Fibroblast of the aortic adventitia (primary cell): ENCODE data around the gene KRT4. TPM values are rescaled to one million over a fixed set of nuclear protein-coding genes. Genes with fewer than 3 reads are reported as not detected.
A peak's percentile ranks its signal among the peaks of the same experiment; 100 is the strongest.
"Not testable (repeated sequence)": the region's sequence is repeated elsewhere in the genome, so short reads cannot be mapped to it uniquely, and the experiment has no call there.

Experiments used
- DNase-seq: peaks from one replicate; pipeline ENCODE4 v3.0.0-alpha.2; 2010; ENCODE audit warnings: low read depth
- H3K4me3 ChIP-seq: 2 replicates; pipeline ENCODE4 v1.5.1; 2011; ENCODE audit warnings: low read depth, mild to moderate bottlenecking, control low read depth, low read length, moderate library complexity
- CTCF ChIP-seq: IDR thresholded peaks from 2 replicates; pipeline ENCODE4 v1.5.1; 2011; ENCODE audit warnings: mild to moderate bottlenecking, low read length, control low read depth, inconsistent platforms; ENCODE audit not compliant: insufficient read depth
- total RNA-seq: library from RNA; depleted of rRNA; stranded (reverse); fragments of >200 nt; gene quantifications from 2 replicates; pipeline ENCODE4 v1.2.3, GENCODE V29; 2012; ENCODE audit warnings: low replicate concordance

Gene KRT4
- not detected in 2 replicates for total RNA-seq

GRCh38 chr12:52813885-52814709 lies at the start of gene KRT4:
KRT4 (minus strand) TSS chr12:52814116; CDS start chr12:52814058, 58 bp downstream.
- no peak for TF ChIP-seq CTCF
- H3K4me3 ChIP-seq, result no peak within 1 kb of the TSS
- DNase-seq, result peak; percentile 39

GRCh38 chr12:52862023-52862422 lies 48.1 kb upstream of the KRT4 start:
- DNase-seq, result no peak
- H3K4me3 ChIP-seq, result no peak overlapping the region
- no peak for TF ChIP-seq CTCF

DNA sequence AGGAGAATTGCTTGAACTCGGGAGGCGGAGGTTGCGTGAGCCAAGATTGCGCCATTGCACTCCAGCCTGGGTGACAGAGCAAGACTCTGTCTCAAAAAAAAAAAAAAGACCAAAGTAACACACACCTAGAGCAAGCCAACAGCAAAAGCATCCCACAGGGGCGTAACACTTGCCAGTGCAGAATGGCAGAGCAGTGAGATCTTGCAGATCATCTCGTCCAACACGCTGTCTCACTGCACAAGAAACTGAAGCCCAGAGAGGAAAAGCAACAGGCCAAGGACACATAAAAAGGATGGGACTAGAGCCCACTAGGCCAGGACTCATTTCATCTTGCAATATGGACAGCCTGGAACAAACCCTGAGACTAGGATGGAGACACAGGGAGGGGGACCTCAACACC lies 47.6 kb upstream of the KRT4 start:
- TF ChIP-seq CTCF, result no peak
- H3K4me3 ChIP-seq, result no peak overlapping the region

GRCh38 chr12:52860102-52860823 lies 46.3 kb upstream of the KRT4 start:
- peak; percentile 43 for DNase-seq
- no peak overlapping the region for H3K4me3 ChIP-seq
- TF ChIP-seq CTCF, result no peak

More for the DNA sequence above, 47.6 kb upstream of the KRT4 start:
- DNase-seq, result no peak

DNA sequence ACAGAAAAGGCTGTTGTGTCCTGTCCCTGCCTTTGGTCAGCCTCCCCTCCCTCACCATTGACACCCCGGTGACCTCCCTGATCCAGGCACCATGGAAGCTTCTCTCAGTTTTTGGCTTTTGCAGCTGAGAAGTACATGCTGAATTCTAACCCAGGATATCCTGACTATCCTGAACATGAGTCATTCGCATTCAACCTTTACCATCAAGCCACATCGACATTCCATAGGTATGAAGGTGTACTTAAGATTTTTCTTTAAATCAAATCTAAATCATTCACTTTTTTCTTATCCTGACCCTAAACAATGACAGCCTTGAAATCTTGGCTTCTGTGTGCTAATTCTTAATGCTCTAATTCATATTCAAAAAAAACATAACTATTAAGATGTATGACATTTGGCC lies 43.6 kb upstream of the KRT4 start:
- TF ChIP-seq CTCF, result no peak
- no peak overlapping the region for H3K4me3 ChIP-seq
- DNase-seq, result no peak

DNA sequence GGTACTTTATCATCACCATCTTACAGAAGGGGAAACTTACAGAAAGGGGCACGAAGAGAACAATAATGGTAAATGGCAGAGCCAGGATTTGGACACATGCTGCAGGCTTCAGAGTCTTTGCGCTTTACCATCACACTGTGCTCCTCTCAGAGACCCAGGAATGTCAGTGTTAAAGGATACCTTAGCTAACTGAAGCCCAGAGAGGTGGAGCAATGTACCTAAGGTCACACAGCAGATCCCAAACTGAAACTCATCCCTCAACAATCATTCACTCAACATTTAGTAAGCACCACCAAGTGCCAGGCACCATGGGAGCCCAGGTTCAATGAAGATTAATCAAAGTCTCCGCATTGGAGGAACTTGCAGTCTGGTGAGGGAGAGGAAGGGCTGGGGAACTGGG lies 42.9 kb upstream of the KRT4 start:
- TF ChIP-seq CTCF, result no peak
- DNase-seq, result no peak
- H3K4me3 ChIP-seq, result no peak overlapping the region

- not testable (repeated sequence) for H3K4me3 ChIP-seq, DNase-seq
Observed at GRCh38 chr12:52856077-52856476, 42.2 kb upstream of the KRT4 start.
